CD4-positive, alpha-beta T cell treated with Interleukin-6 at 100 ng/mL for 8 hours (primary cell): ENCODE measurements around the gene MAPK8.

Source experiments
- DNase-seq: peaks from one replicate; pipeline ENCODE4 v3.0.0-alpha.2; 2020; ENCODE audit warnings: mixed read lengths, low spot score

MAPK8 gene

DNA sequence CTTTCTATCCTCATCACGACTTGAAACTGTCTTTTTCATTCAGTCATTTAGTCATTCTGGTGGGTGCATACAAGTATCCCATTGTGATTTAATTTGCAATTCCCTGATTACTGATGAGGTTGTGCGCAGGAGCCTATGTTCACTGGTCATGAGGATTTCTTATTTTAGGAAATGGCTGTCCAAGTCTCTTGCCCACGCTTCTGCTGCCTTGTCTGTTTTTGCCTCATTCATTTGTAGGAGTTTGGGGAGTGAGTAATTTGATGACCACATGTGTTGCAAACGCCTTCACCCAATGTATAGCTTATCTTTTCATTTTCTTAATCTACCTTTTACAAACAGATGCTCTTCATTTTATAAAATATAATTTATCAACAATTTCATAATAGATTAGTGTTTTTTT lies 171.1 kb downstream of the MAPK8 start:
- DNase-seq, result no peak

DNA sequence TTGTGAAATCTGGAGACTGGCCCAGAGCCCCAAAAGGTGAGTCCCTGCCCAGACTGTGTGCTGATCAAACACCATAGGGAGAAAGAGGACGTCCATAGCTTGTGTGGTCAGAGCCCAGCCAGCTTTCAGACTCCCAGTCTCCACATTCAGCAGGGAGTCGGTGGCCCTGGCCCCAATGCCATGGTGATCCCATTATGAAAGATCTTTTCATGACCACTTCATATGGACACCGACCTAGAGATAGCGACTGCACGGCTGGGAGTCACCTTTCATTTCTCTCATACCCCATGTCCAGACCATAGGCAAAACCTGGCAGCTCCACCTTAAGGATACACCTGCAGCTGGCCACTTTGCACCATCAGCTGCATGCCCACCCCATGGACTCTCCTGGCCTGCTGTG lies 172.0 kb downstream of the MAPK8 start:
- no peak for DNase-seq

DNA sequence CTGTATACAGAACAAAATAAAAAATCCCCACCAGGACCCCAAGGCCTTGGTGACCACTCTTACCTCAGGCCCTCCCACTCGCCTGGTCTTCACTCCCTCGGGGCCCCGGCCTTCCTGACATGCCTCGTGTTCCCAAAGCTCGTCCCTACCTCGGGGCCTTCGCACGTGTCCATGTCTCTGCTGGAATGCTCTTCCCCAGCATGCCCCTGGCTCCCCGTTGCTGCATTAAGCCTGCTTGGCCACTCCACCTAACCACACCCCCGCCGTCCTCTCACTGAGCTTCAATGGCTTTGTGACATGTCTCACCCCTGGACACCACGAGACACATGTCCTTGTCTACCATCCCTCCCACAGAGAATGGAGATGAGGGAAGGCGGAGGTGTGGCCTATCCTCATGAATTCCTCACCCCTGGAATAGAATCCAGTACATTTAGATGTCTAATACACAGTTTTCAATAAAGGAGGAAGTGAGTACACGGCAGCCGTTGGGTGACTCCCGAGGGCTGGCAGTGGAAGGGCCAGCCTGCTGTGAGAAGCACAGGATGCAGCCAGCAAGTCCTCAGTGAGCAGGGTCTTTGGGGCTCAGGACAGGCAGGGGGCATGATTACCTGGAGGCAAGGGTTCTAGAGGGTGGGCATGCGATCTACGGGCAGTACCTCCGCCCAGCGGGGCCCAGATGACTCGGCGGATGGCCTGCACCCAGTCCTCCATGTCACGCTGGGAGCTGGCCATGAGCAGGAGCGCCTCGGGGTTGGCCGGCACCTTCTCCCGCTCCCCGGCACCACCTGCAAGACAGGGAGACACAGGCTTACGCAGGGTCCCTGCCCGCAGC lies 172.7 kb downstream of the MAPK8 start:
- no peak for DNase-seq

DNA sequence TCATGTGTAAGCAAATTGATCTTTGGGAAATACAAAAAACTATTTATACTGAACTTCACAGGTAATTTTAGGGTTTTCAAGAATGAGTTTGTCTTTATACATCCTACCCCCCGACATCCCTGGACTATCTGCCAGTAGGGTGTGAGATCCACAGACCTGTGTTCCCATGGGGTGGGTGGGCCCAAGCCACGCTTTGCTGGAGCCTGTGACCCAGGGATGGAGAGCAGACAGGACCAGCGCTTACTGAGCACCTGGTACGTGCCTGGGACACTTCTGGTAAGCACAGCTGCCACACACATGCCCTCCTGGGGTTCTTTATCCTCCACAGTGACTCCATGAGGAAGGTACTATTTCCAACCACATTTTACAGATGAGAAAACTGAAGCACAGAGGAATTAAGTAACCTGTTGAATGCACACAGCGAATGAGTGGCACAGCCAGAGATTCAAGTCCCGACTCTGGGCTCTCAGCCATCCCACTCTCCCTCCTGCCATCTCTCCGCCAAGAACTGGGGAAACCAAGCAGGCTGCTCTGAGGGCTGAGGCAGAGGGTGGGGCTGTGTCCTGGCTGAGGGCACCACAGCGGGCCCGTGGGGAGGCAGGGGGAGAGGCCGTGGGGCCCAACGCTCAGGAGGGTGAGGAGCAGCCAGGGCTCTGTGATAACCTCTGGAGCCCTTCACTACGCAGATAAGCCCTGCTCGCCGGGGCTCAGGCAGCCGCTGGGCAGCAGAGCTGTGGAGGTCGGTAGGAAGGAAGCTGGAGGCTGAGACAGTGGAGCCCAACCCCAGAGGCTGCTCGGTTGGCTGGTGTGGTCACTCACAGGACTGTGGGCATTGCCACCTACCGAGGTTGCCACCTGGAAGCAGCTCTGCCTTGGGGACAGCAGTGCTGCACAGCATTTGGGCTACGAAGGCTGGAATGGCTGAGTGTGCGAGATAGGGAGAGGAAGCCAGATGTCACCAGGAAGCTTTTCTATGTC lies 174.2 kb downstream of the MAPK8 start:
- DNase-seq, result no peak

DNA sequence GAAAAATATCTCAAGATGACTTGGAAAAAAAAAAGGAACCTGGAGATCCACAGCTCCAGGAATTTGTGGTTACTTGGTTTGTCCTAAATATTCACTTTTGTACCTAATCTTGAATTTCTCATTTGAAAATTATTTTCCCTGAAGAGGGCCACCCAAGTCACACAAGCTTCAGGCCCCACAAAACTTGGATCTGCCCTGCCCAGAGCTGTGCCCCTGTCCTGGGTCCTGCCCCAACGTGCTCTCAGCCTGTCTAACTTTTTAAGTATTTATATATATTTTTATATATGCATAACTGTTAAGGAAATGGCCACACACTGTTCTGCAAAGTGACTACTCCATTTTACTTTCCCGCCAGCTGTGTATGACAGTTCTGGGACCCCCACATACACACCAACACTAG lies 174.9 kb downstream of the MAPK8 start:
- DNase-seq, result no peak

DNA sequence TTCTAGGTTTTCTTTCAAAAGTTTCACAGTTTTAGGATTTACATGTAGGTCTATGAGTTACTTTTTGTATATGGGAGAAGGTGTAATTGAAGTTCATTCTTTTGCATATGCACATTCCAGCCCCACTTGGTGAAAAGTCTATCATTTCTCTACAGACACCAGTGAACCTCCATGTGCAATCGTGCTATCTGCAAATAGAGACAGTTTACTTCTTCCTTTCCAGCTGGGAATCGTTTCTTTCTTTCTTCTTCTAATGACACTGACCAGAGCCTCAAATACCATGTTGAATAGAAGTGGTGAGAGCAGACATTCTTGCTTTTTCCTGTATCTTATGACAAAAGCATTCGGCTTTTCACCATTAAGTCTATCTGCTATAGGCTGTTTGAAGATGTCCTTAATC lies 175.7 kb downstream of the MAPK8 start:
- DNase-seq, result no peak

DNA sequence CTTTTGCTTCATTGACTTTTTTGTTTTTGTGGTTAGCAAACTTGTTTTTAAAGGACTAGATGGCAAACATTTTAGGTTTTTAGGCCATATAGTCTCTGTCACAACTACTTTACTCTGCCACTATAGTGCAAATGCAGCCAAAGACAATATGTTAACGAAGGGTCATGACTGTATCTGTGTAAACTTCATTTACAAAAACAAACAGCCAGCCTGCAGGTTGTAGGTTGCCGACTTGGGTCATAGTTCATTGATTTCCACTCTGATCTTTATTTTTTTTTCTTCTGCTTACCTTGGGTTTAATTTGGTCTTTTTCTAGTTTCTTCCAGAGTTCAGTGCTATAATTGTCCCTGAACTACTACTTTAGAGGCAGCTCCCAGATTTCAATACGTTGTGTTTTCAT lies 178.4 kb downstream of the MAPK8 start:
- no peak for DNase-seq

DNA sequence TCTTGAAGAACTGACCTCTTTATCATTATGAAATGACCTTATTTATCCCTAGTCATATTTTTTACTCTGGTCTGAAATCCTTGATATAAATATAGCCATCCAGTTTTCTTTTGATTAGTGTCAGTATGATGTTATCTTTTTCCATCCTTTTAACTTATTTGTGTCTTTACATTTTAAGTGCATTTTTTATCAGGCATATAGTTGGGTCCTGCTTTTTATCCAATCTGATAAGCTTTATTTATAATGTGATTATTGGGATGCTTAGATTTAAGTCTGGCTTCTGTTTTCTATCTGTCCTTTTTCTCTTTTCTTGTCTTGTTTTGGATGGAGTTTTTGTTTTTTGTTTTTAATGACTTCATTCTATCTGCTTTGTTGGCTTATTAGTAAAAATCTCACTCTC lies 179.2 kb downstream of the MAPK8 start:
- no peak for DNase-seq

DNA sequence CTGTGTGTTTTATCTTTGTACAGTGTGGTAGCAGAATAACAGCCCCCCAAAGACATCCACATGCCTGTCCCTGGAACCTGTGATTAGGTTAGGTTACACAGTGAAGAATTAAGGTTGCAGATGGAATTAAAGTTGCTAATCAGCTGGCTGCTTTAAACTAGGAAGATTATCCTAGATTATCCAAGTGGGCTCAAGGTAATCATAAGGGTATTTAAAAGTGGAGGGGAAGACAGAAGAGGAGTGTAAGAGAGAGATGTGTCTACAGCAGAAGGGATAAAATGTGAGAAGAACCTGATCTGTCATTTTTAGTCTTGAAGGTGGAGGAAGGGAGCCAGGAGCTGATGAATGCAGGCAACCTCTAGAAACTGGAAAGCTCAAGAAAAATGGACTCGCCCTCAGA lies 180.8 kb downstream of the MAPK8 start:
- no peak for DNase-seq
